ENCODE data around the gene TFEC. TPM values are rescaled to one million over a fixed set of nuclear protein-coding genes. Genes with fewer than 3 reads are reported as not detected.

The TFEC gene, protein sequence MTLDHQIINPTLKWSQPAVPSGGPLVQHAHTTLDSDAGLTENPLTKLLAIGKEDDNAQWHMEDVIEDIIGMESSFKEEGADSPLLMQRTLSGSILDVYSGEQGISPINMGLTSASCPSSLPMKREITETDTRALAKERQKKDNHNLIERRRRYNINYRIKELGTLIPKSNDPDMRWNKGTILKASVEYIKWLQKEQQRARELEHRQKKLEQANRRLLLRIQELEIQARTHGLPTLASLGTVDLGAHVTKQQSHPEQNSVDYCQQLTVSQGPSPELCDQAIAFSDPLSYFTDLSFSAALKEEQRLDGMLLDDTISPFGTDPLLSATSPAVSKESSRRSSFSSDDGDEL
- 1.3 TPM for total RNA-seq

DNA sequence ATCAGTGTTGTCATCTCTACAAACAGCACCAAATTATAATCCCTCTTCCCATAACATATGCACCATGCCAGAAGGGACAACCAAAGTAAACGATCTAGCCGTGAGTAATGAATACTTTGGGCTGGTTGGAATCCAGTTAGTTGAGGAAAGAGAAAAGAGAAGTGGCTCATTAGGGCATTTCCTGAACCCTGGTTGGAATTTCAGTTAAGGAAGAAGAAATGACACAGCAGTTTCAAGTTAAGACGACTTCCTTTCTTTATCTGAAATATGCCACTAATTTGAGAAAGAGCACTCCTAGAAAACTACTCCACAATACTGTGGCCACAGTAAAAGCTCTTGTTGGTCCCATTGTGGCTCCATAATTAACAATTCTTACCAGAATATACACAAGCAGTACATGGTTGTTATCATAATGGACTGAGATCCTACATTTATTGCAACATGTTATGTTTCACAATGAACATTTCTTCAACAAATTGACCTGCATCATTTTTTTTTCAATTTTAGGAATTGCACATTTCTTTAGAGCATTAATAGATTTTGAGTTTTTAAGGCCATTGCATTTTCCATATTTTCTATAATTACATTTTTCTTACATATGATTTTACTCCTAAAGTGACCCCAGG, at the start of gene TFEC:
Gene TFEC, minus strand, starts transcription at position 113 of the 626 bp plus-strand sequence. CDS start 46,322 bp downstream, outside the sequence.
- intact Hi-C loops (cut with DNase I), result no loop called here
- Histone ChIP-seq H3K4me1 (no peaks in the 10 kb centered on the region), H3K27ac (no peak within 1 kb of the TSS), H3K36me3 (no peaks in the 10 kb centered on the region), H3K4me3 (peak within 1 kb of the TSS in 1 of 2 donors; percentile 13), H3K27me3 (no peaks in the 10 kb centered on the region), H3K9me3 (no peaks in the 10 kb centered on the region)
- TF ChIP-seq, protein P1, sequence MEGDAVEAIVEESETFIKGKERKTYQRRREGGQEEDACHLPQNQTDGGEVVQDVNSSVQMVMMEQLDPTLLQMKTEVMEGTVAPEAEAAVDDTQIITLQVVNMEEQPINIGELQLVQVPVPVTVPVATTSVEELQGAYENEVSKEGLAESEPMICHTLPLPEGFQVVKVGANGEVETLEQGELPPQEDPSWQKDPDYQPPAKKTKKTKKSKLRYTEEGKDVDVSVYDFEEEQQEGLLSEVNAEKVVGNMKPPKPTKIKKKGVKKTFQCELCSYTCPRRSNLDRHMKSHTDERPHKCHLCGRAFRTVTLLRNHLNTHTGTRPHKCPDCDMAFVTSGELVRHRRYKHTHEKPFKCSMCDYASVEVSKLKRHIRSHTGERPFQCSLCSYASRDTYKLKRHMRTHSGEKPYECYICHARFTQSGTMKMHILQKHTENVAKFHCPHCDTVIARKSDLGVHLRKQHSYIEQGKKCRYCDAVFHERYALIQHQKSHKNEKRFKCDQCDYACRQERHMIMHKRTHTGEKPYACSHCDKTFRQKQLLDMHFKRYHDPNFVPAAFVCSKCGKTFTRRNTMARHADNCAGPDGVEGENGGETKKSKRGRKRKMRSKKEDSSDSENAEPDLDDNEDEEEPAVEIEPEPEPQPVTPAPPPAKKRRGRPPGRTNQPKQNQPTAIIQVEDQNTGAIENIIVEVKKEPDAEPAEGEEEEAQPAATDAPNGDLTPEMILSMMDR (IDR thresholded peaks at IDR 0.05), result no peak
- DNase-seq (ENCODE audit: low spot score in 2 of 2), result no peak

DNA sequence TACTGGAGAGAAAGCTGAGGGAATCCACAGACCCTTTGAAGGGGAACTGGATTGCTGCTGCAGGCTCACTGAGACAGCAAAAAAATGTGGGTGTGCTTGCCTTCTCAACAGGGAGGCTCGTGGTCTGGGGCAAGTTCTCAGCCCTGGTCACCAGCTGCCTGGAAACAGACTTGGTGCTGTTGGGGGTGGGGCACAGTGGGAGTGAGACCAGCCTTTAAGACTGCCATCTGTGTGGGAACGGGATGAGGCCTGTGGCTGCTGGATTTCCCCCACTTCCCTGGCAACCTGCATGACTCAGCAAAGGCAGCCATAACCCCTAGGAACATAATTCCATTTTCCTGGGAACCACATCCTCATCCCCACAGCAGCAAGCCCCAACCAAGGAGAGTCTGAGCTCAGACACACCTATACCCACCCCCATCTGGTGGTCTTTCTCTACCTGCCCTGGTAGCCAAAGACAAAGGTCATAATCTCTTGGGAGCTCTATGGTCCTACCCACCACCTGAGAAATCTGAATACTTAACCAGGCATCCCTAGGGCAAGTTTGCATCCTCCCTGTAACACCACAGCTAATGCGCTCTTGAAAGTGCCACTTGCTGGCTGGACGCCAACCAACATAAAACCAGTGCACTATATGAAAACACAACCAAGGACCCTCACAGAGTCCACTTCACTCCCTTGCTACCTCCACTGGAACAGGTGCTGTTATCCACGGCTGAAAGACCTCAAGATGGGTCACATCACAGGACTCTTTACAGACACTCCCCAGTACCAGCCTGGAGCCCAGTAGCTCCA, 45.0 kb upstream of the TFEC start:
- intact Hi-C loops (cut with DNase I), result no loop called here
- no peak overlapping the region for H3K27ac ChIP-seq
- peaks cover 0 to 3% of the 10 kb centered on the region in 2 donors for H3K9me3 ChIP-seq
- no peaks in the 10 kb centered on the region for H3K36me3 ChIP-seq
- TF ChIP-seq, protein P1 (IDR thresholded peaks at IDR 0.05), result no peak
- H3K27me3 ChIP-seq, result no peaks in the 10 kb centered on the region
- no peak for DNase-seq (ENCODE audit: low spot score in 2 of 2)
- no peak overlapping the region for H3K4me3 ChIP-seq
- H3K4me1 ChIP-seq, result no peaks in the 10 kb centered on the region

DNA sequence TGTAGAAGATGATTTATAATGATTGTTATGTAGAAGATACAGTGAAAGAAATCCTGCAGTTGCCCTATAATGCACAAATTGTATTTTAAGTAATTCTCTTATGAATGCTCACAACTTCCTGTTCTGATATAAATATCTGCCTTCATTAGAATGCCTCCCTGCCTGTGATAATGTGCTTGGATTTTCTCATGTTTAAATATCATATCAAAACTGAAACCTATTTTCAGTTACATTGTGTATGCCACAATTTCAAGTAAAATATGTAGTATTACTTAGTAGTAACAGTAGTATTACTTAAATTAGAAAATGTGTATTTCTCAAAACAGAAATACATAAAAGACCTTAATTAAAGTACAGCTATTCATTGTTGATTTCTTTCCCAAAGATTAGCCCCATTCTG, 41.1 kb upstream of the TFEC start:
- no peaks in the 10 kb centered on the region for H3K4me1 ChIP-seq
- TF ChIP-seq, protein P1 (IDR thresholded peaks at IDR 0.05), result no peak
- intact Hi-C loops (cut with DNase I), result no loop called here
- no peaks in the 10 kb centered on the region for H3K27me3 ChIP-seq
- no peaks in the 10 kb centered on the region for H3K36me3 ChIP-seq
- H3K9me3 ChIP-seq, result no peaks in the 10 kb centered on the region
- DNase-seq (ENCODE audit: low spot score in 2 of 2), result no peak
- H3K27ac ChIP-seq, result no peak overlapping the region
- no peak overlapping the region for H3K4me3 ChIP-seq

DNA sequence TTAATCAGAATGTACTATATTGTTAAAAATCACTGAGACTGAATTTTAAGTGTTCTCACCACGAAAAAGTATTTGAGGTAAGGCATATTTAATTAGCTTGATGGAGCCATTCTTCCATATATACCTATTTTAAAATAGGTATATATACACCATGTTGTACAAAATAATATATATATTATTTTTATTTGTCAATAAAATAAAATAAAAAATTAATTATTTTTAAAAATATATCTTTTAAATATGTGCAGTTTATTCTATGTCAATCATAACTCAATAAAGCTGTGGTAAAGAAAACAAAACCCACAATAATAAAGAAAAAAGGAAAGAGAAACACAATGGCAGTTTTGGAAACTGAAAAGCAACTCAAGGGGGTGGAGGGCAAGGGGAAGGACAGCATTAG, 33.6 kb upstream of the TFEC start:
- H3K27ac ChIP-seq, result no peak overlapping the region
- TF ChIP-seq, protein P1 (IDR thresholded peaks at IDR 0.05), result no peak
- no peak for DNase-seq (ENCODE audit: low spot score in 2 of 2)
- no peaks in the 10 kb centered on the region for H3K4me1 ChIP-seq
- H3K36me3 ChIP-seq, result no peaks in the 10 kb centered on the region
- no peaks in the 10 kb centered on the region for H3K27me3 ChIP-seq
- intact Hi-C loops (cut with DNase I), result no loop called here
- no peak overlapping the region for H3K4me3 ChIP-seq
- H3K9me3 ChIP-seq, result no peaks in the 10 kb centered on the region

DNA sequence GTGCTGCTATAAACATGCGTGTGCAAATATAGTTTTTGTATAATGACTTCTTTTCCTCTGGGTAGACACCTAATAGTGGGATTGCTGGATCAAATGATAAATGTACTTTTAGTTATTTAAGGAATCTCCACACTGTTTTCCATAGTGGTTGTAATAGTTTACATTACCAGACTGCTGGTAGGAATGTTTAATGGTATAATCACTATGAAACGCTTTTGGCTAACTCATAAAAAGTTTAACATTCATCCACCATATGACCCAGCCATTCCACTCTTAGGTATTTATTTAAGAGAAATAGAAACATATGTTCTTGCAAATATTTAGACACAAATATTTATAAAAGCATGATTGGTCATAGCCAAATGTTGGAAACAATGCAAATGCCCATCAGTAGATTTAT, 32.1 kb upstream of the TFEC start:
- TF ChIP-seq, protein P1 (IDR thresholded peaks at IDR 0.05), result no peak
- Histone ChIP-seq H3K36me3 (no peaks in the 10 kb centered on the region), H3K27ac (no peak overlapping the region), H3K4me1 (no peaks in the 10 kb centered on the region), H3K27me3 (no peaks in the 10 kb centered on the region), H3K9me3 (no peaks in the 10 kb centered on the region), H3K4me3 (no peak overlapping the region)
- intact Hi-C loops (cut with DNase I), result no loop called here
- DNase-seq (ENCODE audit: low spot score in 2 of 2), result no peak

Data from ascending aorta (tissue), 2 donors.